Lung (tissue), 12 donors: Measurements from ENCODE around the gene SKAP2. TPM values are rescaled to one million over a fixed set of nuclear protein-coding genes. Genes with fewer than 3 reads are reported as not detected.
A peak's percentile ranks its signal among the peaks of the same experiment; 100 is the strongest.

Experiments used
- ATAC-seq: fragments of 200-7000 bp; cut with Tn5 transposase; one replicate; pipeline ENCODE4 v1.9.1; 2020; ENCODE audit warnings: moderate number of reproducible peaks; ENCODE audit not compliant: insufficient read depth, low FRiP score
- DNase-seq, 3 donors: peaks; one replicate each; pipeline ENCODE4 v3.0.0-alpha.2; 2013 to 2017
- H3K27ac ChIP-seq, 2 donors: one replicate each; pipeline ENCODE4 v1.5.1; 2013; ENCODE audit warnings: mild to moderate bottlenecking in 2 of 2, moderate library complexity in 2 of 2, control low read depth in 1 of 2, inconsistent platforms in 1 of 2, low read depth in 1 of 2, low read length in 1 of 2
- H3K27me3 ChIP-seq, 3 donors: one replicate each; pipeline ENCODE4 v1.5.1; 2013; ENCODE audit warnings: low read length in 2 of 3; ENCODE audit not compliant: control insufficient read depth in 3 of 3, insufficient read depth in 3 of 3
- H3K36me3 ChIP-seq, 4 donors: one replicate each; pipeline ENCODE4 v1.5.1; 2013; ENCODE audit warnings: low read length in 4 of 4, mild to moderate bottlenecking in 1 of 4, moderate library complexity in 1 of 4; ENCODE audit not compliant: control insufficient read depth in 4 of 4, insufficient read depth in 4 of 4
- H3K4me1 ChIP-seq, 5 donors: one replicate each; pipeline ENCODE4 v1.5.1; 2013; ENCODE audit warnings: low read length in 5 of 5, mild to moderate bottlenecking in 2 of 5, moderate library complexity in 1 of 5; ENCODE audit not compliant: control insufficient read depth in 5 of 5, insufficient read depth in 5 of 5
- H3K4me3 ChIP-seq: one replicate; pipeline ENCODE4 v1.5.1; 2013; ENCODE audit warnings: mild to moderate bottlenecking, control low read depth, moderate library complexity
- H3K9ac ChIP-seq, 2 donors: one replicate each; pipeline ENCODE4 v1.5.1; 2013; ENCODE audit warnings: low read length in 2 of 2, control low read depth in 1 of 2; ENCODE audit not compliant: insufficient read depth in 1 of 2
- H3K9me3 ChIP-seq, 4 donors: one replicate each; pipeline ENCODE4 v1.5.1; 2013; ENCODE audit warnings: low read length in 3 of 4, mild to moderate bottlenecking in 1 of 4, moderate library complexity in 1 of 4; ENCODE audit not compliant: control insufficient read depth in 4 of 4, insufficient read depth in 3 of 4
- CTCF ChIP-seq: IDR thresholded peaks from 2 replicates; pipeline ENCODE4 v1.5.1; 2012; ENCODE audit warnings: mild to moderate bottlenecking; ENCODE audit errors: control extremely low read depth, extremely low read depth
- WGBS, 2 donors: extraction: QIAGEN DNeasy Blood & Tissue Kit; methylation state at CpG; one replicate each; pipeline ENCODE4 v1.1.7; 2013; 5-methylcytosine and 5-hydroxymethylcytosine counted together
- polyA plus RNA-seq, 2 donors: library from polyadenylated mRNA; stranded (reverse); fragments of 200-250 nt; gene quantifications; one replicate each; pipeline ENCODE4 v1.2.1, GENCODE V29; 2013
- total RNA-seq, 2 donors: library from RNA; depleted of rRNA in 1 of 2; stranded (reverse); fragments of >200 nt in 1 of 2; gene quantifications; one replicate each; pipeline ENCODE4 v1.2.1, GENCODE V29; 2014 to 2021
- donor health status: control.
- donor health status: control.
- donor health status: Bipolar disorder and iron deficiency.
- donor health status: healthy.
- donor health status: DM: yes; HTN: yes; CAD: no.

Gene SKAP2
- total and polyA plus RNA-seq, 4 donors, result 9.2 to 40.1 (median 35.8) TPM

DNA sequence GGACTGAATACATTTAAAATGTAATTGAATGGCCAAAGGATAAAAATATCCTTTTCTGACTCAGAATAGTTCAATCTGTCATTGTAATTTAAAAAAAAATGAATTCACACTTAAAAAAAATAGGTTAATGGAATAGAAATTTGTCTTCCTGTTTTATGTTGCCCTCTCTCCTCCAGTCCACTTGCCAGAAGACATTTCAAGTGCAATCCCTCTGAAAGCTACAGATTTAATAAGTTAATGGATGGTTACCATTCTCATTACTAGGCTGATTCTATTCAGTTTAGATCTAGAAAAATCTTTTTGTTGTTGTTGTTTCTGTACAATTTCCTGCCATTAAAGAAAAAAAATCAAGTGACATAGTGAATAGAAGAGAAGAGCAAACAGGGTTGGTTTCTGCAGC lies 142.9 kb downstream of the SKAP2 start:
- no peaks in the 10 kb centered on the region for H3K9me3 ChIP-seq
- no peaks in the 10 kb centered on the region for H3K27me3 ChIP-seq
- no peak for TF ChIP-seq CTCF
- H3K27ac ChIP-seq, result no peak overlapping the region
- ATAC-seq (no peak), DNase-seq (no peak)
- H3K4me1 ChIP-seq, result no peaks in the 10 kb centered on the region
- H3K9ac ChIP-seq, result no peak overlapping the region
- peaks cover 0 to 2% (median 0%) of the 10 kb centered on the region in 4 donors for H3K36me3 ChIP-seq
- H3K4me3 ChIP-seq, result no peak overlapping the region

DNA sequence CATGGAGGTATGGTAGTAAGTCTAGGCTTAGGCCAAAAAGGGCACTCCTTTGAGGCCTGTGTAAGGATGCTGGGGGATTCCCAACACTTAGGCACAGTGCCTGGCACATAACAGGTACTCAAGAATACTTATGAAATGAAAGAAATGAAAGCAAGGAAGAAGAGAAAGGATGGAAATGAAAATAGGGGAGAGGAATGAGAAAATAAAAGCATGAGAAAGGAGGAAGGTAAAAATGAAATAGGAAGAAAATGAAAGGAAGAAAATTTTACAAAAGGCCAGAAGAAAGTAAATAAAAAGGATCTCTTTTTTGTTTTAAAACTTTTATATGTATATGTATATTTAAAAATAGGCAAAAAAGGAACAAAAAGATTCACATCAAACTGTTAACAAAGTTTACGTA lies 146.3 kb downstream of the SKAP2 start:
- H3K27ac ChIP-seq, result no peak overlapping the region
- WGBS, 2 donors, result 90 to 95% methylated on average over 1 of the region's 1 CpG
- no peak for TF ChIP-seq CTCF

GRCh38 chr7:26714438-26714837 lies 150.0 kb downstream of the SKAP2 start:
- no peak overlapping the region for H3K9ac ChIP-seq
- H3K27me3 ChIP-seq, result no peaks in the 10 kb centered on the region
- peaks cover 0 to 11% (median 0%) of the 10 kb centered on the region in 5 donors for H3K4me1 ChIP-seq
- WGBS, 2 donors, result 71 to 73% methylated on average over 3 of the region's 3 CpGs
- H3K27ac ChIP-seq, result no peak overlapping the region
- peak in 1 of 3 donors; percentile 23 for DNase-seq
- no peak overlapping the region for H3K4me3 ChIP-seq
- ATAC-seq, result no peak
- no peaks in the 10 kb centered on the region for H3K9me3 ChIP-seq
- no peak for TF ChIP-seq CTCF
- peaks cover 0 to 4% (median 2%) of the 10 kb centered on the region in 4 donors for H3K36me3 ChIP-seq

More for the DNA sequence above, 146.3 kb downstream of the SKAP2 start:
- Histone ChIP-seq H3K27me3 (no peaks in the 10 kb centered on the region), H3K9ac (no peak overlapping the region), H3K4me3 (no peak overlapping the region), H3K9me3 (no peaks in the 10 kb centered on the region), H3K4me1 (peaks cover 0 to 11% (median 0%) of the 10 kb centered on the region in 5 donors), H3K36me3 (peaks cover 0 to under 1% (median 0%) of the 10 kb centered on the region in 4 donors)
- DNase-seq (no peak), ATAC-seq (no peak)

DNA sequence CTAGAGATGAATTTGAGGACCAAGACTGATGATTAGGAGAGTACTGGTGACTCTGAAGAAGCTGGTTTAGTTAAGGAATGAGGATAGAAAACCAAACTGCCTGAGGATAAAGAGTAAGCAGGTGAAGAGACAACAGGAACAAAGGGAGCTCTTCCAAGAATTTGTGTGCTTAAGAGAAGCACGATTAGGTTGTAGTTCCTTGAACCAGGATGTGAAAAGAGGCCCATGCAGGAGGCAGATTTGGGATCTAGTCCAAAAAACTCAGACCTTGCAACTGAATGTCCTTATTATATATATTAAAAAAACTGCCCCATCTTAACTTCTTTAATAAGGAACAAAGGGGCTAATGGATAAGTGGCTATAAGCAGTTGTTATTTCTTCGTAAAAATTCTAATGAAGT lies 150.4 kb downstream of the SKAP2 start:
- Histone ChIP-seq H3K27ac (no peak overlapping the region), H3K27me3 (no peaks in the 10 kb centered on the region), H3K4me3 (no peak overlapping the region), H3K4me1 (peaks cover 0 to 11% (median 0%) of the 10 kb centered on the region in 5 donors), H3K36me3 (peaks cover 0 to 4% (median 2%) of the 10 kb centered on the region in 4 donors), H3K9ac (no peak overlapping the region), H3K9me3 (no peaks in the 10 kb centered on the region)
- TF ChIP-seq CTCF, result no peak
- 76 to 77% methylated on average over 2 of the region's 2 CpGs for WGBS, 2 donors
- DNase-seq, result peak in 1 of 3 donors; percentile 16
- ATAC-seq, result no peak
